Kidney glomerular epithelial cell (primary cell): ENCODE results near the gene METTL25B.

ENCODE experiments used
- DNase-seq: peaks from one replicate; lab custom pipeline; 2025; lab: John Stamatoyannopoulos, UW

Gene METTL25B

GRCh38 chr1:156727926-156728598 lies at the start of gene METTL25B:
Gene METTL25B (plus strand): TSS chr1:156728469. CDS start chr1:156729105, 636 bp downstream.
- peak; percentile 44 for DNase-seq

- DNase-seq, result no peak
These were observed 48.2 kb upstream of the METTL25B start for GRCh38 chr1:156680056-156680455.

- DNase-seq, result no peak
These were observed 46.9 kb upstream of the METTL25B start for GRCh38 chr1:156681196-156681960.

DNA sequence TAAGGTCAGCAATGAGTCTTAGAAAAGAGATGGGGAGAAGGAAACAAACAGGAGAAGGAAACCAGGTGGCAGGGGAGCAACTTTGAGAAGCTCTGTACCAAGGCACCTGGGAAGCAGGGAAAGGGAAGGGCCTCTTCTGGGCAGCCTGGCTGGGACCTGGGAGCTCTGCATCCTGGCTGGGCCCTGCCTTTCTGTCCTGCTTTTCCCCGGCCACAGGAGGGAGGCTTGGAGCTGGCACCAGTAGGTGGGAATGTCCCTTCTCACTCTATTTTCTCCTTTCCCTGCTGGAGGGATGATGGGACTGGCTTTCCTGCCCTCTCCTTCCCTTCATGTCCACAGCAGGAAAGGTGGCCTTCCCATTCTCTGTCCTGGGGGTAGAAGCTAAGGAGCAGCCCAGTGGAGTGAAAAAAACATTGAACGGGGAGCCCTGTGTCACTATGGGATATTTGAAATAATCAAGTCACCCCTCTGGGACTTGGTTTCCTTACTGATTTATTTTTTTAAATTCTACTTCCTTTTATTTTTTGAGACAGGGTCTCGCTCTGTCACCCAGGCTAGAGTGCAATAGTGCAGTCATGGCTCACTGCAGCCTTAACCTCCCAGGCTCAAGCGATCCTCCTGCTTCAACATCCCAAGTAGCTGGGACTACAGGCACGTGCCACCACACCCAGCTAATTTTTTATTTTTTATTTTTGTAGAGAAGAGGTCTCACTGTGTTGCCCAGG lies 45.9 kb upstream of the METTL25B start:
- no peak for DNase-seq

DNA sequence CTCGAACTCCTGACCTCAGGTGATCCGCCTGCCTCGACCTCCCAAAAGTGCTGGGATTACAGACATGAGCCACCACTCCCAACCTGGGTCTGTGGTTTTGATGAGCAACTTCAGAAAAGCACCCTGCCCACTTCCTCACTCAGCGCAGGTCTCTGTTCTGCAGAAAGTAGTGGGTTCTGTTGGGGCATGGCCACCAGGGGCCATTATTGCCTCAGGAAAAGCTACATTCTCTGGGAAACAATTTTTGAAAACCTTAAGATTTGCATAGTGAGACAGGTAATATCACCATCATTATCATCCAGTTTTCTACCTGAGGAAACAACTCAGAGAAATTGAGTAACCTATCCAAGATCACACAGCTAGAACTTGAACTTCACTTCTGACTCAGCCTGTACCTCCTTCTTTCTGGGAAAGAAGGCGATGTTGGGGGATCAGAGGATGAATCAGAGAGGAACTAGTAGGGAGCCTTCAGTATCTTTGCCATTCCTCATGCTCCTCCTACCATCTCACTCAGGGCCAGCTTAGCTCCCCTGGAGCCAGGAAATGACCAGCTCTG lies 44.0 kb upstream of the METTL25B start:
- peak; percentile 20 for DNase-seq

DNA sequence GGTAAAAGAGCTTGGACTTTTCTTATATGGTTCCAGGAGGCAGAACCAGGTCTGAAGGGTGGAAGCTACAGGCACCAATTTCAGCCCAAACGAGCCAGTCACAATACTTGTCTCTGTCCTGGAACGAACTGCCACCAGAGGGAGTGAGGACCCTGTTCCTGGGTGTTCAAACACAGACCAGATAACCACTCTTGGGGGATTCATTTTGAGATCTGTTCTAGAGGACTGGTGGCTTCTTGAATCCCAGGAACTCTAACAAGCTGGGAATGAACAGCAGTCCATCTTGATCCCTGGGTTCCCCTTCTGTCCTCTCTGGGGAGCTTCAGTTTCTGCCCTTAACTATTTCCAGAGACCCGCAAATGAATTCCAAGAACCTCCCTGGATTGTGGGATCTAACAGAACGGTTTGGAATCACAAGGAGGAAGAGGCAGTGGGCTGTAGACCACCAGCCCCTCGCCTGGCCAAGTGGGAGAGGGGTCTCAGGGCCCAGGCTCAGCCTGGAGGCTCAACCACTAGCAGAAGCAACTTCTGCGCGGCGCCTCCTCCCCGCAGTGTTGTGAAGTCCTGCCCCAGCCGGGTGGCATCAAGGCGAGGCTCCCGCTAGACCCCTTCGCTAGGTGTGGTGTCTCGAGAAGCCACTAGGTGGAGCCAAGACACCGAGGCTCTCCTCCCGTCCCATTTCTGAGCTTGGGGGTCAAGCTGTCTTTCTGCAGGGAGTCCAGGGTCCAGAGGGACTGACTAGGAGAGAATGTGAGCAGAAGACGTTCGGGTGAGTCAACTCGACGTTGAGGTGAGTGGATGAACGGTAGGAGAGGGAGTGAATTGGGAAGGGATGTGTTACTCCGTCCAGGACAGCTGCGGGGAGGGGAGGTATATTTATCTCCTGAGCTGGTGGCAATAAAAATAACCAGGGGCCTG lies 39.0 kb upstream of the METTL25B start:
- peak; percentile 70 for DNase-seq

- peak; percentile 14 for DNase-seq
These were observed 38.2 kb upstream of the METTL25B start for GRCh38 chr1:156689953-156690674.

DNA sequence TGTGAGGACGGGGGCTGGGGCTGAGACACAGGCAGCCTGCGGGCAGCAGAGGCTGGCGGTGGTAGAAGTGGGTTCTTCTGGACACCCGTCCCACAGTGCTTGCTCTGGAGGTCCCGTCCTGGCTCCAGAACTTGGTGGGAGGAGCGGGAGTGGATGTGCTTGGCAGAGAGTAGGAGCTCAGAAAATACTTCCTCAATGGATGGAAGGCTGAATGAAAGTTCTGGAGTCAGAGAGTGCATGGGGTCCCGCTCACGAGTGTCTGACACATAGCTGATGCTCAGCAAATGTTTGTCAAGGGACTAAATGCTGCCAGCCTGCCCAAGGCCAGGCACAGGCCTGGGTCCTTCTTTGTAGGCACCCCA lies 37.6 kb upstream of the METTL25B start:
- DNase-seq, result no peak

GRCh38 chr1:156691191-156691590 lies 37.1 kb upstream of the METTL25B start:
- DNase-seq, result no peak

DNA sequence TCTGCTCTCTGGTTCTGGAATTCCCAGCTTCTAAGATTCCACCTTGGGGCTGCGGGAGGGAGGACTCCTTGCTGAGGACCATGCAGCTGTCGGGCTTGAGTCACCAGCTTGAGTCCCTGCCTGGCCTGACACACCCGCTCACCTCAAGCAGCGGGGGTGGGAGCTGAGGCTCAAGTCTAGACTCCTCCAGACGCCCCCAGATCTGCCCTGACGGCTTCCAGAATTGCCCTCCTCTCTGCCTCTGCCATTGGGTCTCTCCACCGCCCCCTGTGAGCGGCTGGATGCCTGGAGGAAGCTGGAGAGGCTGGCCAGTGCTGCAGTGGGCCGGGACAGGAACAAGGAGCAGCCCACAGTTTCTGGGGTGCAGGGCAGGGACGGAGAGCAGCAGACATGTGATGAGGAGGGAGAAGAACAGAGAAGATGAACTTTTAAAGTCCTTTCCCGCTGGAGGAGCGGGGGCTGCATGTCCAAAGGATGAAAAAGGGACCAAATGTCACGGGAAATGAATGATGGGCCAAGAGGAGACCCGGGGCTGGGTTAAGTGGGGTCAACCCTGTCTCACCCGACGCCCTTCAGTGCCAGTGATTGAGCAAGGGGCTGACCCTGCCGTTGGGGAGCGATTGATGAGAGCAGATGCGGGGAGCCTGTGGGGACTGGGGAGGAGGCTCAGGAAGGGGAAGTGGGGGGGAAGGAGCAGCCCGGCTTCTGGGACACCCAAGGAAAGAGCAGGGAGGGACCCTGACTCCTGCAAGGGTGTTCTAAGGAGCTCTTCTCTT lies 36.4 kb upstream of the METTL25B start:
- peak; percentile 25 for DNase-seq

GRCh38 chr1:156692441-156692924 lies 35.8 kb upstream of the METTL25B start:
- no peak for DNase-seq

DNA sequence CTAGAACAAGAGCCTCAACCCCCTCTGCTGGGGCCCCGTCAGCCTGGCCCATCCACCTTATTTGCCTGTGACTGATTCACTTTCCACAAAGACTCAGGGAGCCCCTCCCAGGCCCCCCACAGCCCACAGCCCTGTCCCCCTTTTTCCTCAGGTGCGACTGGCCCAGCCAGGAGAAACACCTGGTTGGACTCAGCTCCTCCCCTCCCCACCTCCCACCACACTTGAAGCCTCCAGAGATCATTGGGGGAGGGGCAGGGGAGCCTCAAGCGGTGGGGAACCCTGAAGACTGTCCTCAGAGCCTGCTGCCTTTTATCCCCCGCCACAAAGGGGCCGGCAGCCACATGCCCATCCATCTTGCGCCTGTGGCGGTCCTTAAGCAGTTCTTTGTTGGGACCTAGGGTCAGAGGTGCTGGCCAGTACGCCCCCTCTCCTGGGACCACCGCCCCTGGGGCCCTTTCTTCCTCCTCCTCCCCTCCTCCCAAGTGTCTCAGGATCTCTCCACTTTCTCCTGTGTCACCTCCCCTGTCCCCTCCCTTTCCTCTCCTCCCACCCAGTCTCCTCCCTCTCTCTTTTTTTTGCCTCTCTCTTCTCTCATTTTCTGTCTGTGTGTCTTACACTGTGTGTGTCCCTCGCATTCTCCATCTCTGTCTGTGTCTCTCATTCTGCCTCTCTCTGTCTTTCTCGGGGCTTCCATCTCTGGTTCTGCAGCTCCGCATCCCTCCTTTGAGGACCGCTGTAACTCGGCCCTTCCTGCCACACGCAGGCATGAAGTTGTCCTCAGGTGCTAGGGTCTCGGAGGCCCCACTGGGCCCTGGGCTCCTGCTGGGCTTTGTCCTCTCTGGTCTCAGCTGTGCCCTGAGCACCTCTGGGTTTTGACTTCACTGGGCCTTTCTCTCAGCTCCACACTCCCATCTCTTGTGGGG lies 35.1 kb upstream of the METTL25B start:
- no peak for DNase-seq

DNA sequence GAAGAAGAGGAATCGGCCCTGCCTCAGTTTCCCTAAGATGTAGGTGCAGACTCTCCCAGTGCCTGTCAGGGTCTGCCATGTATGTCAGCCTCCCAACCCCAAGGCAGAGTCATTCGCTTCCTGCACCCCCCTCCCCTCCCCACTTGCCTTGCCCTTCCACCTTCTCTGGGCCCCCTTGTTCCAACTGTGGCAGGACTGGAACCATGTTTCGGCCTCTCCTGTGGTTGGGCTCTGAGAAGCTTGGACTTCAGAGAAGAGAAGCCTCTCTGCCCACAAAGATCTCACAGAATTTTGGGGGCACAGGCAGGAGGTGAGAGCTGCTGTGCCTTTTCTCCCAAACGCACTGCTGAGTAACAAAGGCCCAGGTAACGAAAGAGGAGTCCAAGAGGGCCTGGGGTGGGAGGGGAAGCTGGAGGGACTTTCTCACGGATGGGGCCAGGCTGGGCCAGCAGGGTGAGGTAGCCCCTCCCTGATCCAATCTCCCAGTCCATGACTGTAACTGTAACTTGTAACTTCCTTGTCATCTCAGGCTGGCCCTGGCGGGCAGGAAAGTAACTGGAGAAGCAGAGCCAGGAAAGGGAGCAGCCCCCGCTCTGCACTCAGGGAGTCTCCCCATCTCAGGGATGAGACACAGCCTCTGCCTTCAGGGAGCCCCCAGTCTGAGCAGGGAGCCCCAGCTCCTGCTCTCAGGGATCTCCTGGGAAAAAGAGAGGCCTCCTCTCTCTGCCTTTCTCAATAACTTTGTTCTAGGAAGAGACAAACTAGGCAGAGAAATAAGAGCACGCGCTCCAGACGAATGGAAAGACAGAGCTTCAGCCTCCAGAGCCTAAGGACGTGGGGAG lies 34.2 kb upstream of the METTL25B start:
- no peak for DNase-seq

GRCh38 chr1:156694690-156694962 lies 33.6 kb upstream of the METTL25B start:
- DNase-seq, result no peak

- no peak for DNase-seq
These were observed 31.5 kb upstream of the METTL25B start for GRCh38 chr1:156696755-156697154.

DNA sequence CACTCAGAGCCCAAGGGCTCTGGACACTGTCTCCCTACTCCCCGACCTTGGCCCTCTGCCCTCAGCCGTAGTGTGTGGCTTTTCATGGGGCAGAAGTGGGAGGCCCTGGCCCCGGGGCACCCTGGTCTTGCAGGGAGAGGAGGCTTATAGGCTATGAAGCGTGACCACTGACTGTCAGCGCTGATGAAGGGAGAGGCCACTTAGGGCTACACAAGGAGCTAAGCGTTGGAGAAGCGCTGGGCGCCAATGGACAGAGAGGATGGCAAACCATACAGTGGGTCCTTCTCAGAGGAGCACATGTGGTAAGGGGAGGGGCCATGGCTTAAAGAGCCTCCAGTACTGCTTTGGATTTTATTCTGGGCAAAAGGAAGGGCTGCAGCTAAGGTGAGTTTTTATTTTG lies 30.8 kb upstream of the METTL25B start:
- DNase-seq, result peak; percentile 39

DNA sequence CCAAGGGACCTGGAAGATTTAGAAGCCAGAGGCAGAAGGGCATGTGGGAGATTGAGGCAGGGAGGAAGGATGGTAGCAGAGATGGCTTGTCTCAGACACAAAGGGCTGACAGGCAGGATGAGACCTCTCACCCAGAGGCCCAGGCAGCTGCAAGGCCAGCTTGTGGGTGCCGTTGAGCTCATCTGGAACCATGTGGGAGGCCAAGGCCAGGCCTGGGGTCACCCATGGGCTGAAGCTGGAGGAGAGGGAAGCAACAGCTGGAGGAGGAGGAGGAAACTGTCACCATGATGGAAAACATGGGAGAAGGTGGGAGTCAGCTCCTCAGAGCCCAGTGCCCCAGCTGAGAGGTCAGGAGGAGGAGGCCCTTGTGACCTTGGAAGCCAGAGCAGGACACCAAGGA lies 29.3 kb upstream of the METTL25B start:
- no peak for DNase-seq
